Left lung (tissue), 10 donors: ENCODE measurements around the gene CSNK1G2. TPM values are rescaled to one million over a fixed set of nuclear protein-coding genes. Genes with fewer than 3 reads are reported as not detected.

Source experiments
- ATAC-seq: fragments of 200-7000 bp; cut with Tn5 transposase; one replicate; pipeline ENCODE4 v1.9.1; 2020; ENCODE audit warnings: moderate library complexity
- DNase-seq, 4 donors: peaks; one replicate each; pipeline ENCODE4 v3.0.0-alpha.2; 2013 to 2020
- H3K27ac ChIP-seq, 2 donors: fragments of 200-600 bp; sonication (generic) in 1 of 2; one replicate each; pipeline versions ENCODE4 v1.5.0 to v1.8.0; 2020 to 2021
- H3K27me3 ChIP-seq, 2 donors: fragments of 200-600 bp; sonication (generic) in 1 of 2; one replicate each; pipeline versions ENCODE4 v1.5.0 to v1.8.0; 2020 to 2021
- H3K36me3 ChIP-seq, 2 donors: fragments of 200-600 bp; sonication (generic) in 1 of 2; one replicate each; pipeline versions ENCODE4 v1.5.0 to v1.8.0; 2020 to 2021
- H3K4me1 ChIP-seq, 2 donors: fragments of 200-600 bp; one replicate each; pipeline ENCODE4 v1.8.0; 2021
- H3K4me3 ChIP-seq, 2 donors: fragments of 200-600 bp; sonication (generic) in 1 of 2; one replicate each; pipeline versions ENCODE4 v1.5.0 to v1.8.0; 2020 to 2021; ENCODE audit warnings: mild to moderate bottlenecking in 1 of 2
- H3K9me3 ChIP-seq, 2 donors: fragments of 200-600 bp; sonication (generic) in 1 of 2; one replicate each; pipeline versions ENCODE4 v1.5.0 to v1.8.0; 2020 to 2021
- CTCF ChIP-seq, 2 donors: fragments of 200-600 bp; sonication (generic) in 1 of 2; IDR thresholded peaks; one replicate each; pipeline versions ENCODE4 v1.5.0 to v1.8.0; 2021; ENCODE audit warnings: antibody characterized with exemption in 2 of 2
- intact Hi-C, 2 donors: fragments of 100-400 bp; cut with DNase I; formaldehyde crosslinking; loops; one replicate each; pipeline versions ENCODE4 v1.11.2 to v1.14.2; 2022
- polyA plus RNA-seq, 6 donors: library from polyadenylated mRNA; unstranded; fragments of 120-200 nt; gene quantifications; one replicate each; pipeline ENCODE4 v1.2.1, GENCODE V29; 2013; ENCODE audit not compliant: insufficient read length in 6 of 6
- total RNA-seq, 2 donors: library from RNA; stranded (reverse); fragmentation: NEBNext Ultra II Directional; extraction: Animal tissue kit (Norgen Biotek cat#: 25700); gene quantifications; one replicate each; pipeline ENCODE4 v1.2.1, GENCODE V29; 2021
- donor health status: DM: no; HTN: yes; CAD: no.
- donor health status: DM: no; HTN: no; CAD: no.

CSNK1G2 gene
- total and polyA plus RNA-seq, 8 donors: 35.6 to 64.5 (median 44.6) TPM

GRCh38 chr19:1992759-1993260 is 51.8 kb downstream of the CSNK1G2 start:
- no peak overlapping the region for H3K4me3 ChIP-seq
- H3K27ac ChIP-seq: no peak overlapping the region
- no peak for DNase-seq
- no peak for TF ChIP-seq CTCF (IDR thresholded peaks at IDR 0.05)
- no peaks in the 10 kb centered on the region for H3K9me3 ChIP-seq
- no peaks in the 10 kb centered on the region for H3K27me3 ChIP-seq
- H3K36me3 ChIP-seq: peaks cover 0 to 73% of the 10 kb centered on the region in 2 donors
- H3K4me1 ChIP-seq: no peaks in the 10 kb centered on the region
- intact Hi-C loops: no loop called here
- ATAC-seq: no peak

GRCh38 chr19:1997353-1998233 is 56.6 kb downstream of the CSNK1G2 start:
- intact Hi-C loops: no loop called here
- Histone ChIP-seq H3K9me3 (no peaks in the 10 kb centered on the region), H3K27me3 (no peaks in the 10 kb centered on the region), H3K4me3 (no peak overlapping the region), H3K4me1 (no peaks in the 10 kb centered on the region), H3K27ac (no peak overlapping the region), H3K36me3 (peaks cover 0 to 58% of the 10 kb centered on the region in 2 donors)
- ATAC-seq (no peak), DNase-seq (no peak)
- TF ChIP-seq CTCF (IDR thresholded peaks at IDR 0.05): no peak

GRCh38 chr19:1998712-1999708 is 58.0 kb downstream of the CSNK1G2 start:
- Histone ChIP-seq H3K36me3 (peaks cover 0 to 55% of the 10 kb centered on the region in 2 donors), H3K4me1 (no peaks in the 10 kb centered on the region), H3K27ac (no peak overlapping the region), H3K9me3 (no peaks in the 10 kb centered on the region), H3K4me3 (no peak overlapping the region), H3K27me3 (no peaks in the 10 kb centered on the region)
- DNase-seq (no peak), ATAC-seq (no peak)
- TF ChIP-seq CTCF (IDR thresholded peaks at IDR 0.05): no peak
- intact Hi-C loops: no loop called here

- ATAC-seq (no peak), DNase-seq (no peak)
- H3K36me3 ChIP-seq: peaks cover 0 to 50% of the 10 kb centered on the region in 2 donors
- no peak overlapping the region for H3K4me3 ChIP-seq
- no peak overlapping the region for H3K27ac ChIP-seq
- H3K4me1 ChIP-seq: no peaks in the 10 kb centered on the region
- intact Hi-C loops: no loop called here
- H3K27me3 ChIP-seq: no peaks in the 10 kb centered on the region
- TF ChIP-seq CTCF (IDR thresholded peaks at IDR 0.05): no peak
- no peaks in the 10 kb centered on the region for H3K9me3 ChIP-seq
These were observed 59.0 kb downstream of the CSNK1G2 start for GRCh38 chr19:1999856-2000515.
